ENCODE data around the gene KIAA2012.

Gene KIAA2012

GRCh38 chr2:202084265-202084664, 11.2 kb downstream of the KIAA2012 start:
- no peak for DNase-seq (ENCODE audit: low read depth in 2 of 2)

DNA sequence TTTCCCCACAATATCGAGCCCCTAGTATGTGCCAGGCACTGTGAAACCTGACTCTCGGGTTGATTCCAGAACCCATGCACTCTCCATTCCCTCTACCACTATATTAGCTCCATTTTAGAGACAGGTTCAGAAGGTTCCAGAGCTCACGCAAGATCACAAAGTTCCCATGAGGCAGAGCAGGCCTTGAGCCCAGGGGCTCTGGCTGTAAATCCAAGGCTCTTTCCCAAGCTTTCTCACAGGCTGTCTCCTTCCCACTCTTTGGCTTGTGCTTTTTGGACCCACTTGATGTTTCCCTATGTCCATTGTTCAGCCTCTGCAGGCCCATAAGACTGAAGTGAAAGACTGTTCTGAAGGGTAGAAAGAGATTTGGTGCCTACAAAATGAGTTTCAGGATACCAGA, 15.7 kb downstream of the KIAA2012 start:
- DNase-seq (ENCODE audit: low read depth in 2 of 2): no peak

- DNase-seq (ENCODE audit: low read depth in 2 of 2): no peak
These were observed 17.5 kb downstream of the KIAA2012 start for GRCh38 chr2:202090530-202090929.

- DNase-seq (ENCODE audit: low read depth in 2 of 2): no peak
These were observed 18.4 kb downstream of the KIAA2012 start for GRCh38 chr2:202091476-202091875.

GRCh38 chr2:202094426-202094986, 21.5 kb downstream of the KIAA2012 start:
- DNase-seq (ENCODE audit: low read depth in 2 of 2): no peak

DNA sequence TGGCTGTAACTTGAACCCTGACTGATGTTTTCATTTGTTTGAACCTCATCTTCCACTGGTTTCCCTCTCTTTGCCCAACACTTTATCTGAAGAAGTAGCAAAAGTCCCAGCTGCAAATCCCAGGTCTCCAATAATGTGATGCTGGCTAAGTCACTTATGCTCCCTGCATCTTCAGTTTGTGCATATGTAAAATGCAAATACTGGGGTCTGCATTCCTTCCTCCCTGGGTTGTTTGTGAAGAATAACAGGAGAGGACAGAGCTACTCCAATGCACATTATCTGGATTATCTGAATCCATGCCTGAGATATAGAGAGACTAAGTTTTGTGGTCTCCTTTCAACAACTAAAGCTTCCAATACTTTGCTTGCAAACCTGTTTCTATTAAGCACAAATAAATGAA, 22.2 kb downstream of the KIAA2012 start:
- DNase-seq (ENCODE audit: low read depth in 2 of 2): no peak

GRCh38 chr2:202096736-202097135, 23.7 kb downstream of the KIAA2012 start:
- no peak for DNase-seq (ENCODE audit: low read depth in 2 of 2)

GRCh38 chr2:202098291-202098690, 25.2 kb downstream of the KIAA2012 start:
- DNase-seq (ENCODE audit: low read depth in 2 of 2): no peak

DNA sequence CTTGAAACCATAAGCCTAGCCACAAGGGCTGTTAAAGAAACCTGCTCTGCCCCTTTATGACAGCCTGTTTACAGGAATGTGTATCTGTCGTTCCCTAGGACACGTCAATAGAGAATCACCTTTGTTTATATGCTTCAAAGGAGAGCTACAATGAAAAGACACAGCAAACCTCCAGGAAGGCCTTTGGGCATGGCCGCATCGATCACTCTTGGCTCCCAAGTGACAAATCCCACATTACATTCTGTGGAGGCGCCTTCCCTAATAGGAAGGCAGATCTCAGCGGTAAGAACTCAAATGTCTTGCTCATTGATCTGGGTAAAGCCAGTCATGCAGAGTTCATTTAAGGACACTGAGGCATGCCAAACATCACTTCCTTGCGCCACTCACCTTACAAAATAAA, 26.5 kb downstream of the KIAA2012 start:
- DNase-seq (ENCODE audit: low read depth in 2 of 2): no peak

DNA sequence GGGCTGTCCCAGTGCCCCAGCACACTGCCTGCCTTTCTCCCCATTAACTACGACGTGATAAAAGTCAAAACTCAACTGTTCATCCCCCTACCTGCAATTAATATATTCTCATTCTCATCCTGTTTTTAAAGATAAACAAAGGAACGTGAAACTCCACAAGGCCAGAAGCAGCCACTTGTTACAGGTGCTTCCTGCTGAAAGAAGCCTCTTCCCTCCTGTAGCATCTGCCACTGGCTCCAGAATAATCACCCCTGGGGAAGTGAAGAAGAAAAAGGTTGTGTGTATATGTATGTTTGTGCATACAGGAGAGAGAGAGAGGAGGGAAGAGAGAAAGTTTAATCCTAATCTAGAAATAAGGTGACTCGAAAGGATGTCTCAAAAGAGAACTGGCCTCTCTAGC, 27.1 kb downstream of the KIAA2012 start:
- no peak for DNase-seq (ENCODE audit: low read depth in 2 of 2)

DNA sequence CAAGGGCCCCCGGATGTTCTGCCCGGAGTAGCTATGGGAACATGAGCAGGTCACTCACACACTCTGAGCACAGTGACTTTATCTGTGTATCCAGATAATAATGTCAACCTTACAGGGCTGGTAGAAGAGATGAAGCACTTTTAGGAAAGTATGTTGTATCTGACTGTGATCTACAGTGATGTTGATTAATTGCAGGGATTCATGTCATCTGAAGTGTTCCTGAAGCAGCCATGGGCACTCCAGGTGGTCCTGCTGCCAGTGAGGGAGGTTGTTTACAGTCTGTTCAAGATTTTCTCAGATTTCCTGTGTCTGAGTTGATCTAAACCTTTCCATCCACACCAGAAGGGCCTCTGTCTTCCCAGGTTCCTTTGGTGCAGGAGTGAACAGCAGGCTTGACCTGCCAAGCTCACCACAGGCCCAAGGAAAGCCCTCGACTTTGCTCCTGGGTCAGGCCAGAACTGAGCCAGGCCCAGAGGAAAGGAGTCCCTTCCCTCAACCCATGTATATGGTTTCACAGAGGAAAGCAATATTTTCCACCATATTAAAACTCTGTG, 28.0 kb downstream of the KIAA2012 start:
- no peak for DNase-seq (ENCODE audit: low read depth in 2 of 2)

DNA sequence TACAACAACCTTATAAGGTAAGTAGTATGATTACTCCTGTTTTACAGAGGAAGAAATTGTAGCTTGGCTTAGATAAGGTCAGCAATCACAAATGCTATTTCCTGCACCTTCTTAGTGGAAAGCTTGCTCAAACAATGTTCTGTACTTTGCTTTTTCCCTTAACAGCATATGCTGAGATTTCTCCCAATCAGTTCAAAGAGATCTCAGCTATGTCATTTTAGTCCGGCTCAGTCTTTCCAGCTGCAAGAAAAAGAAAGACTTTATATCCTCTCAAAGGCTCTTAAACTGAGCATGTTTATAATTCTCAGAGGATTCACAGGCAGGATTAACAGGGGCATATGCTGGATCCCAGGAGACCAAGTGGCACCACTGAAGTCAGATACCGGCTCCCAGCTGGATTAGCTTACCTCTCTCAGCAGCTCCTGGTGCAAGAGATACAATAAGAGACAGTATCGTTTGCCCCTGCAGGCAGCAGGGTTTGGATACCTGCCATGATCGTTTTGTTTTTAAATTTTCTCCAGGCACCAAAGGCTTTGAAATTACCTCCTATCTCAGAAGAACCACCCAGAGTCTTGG, 29.5 kb downstream of the KIAA2012 start:
- no peak for DNase-seq (ENCODE audit: low read depth in 2 of 2)

GRCh38 chr2:202104286-202104870, 31.3 kb downstream of the KIAA2012 start:
- no peak for DNase-seq (ENCODE audit: low read depth in 2 of 2)

- DNase-seq (ENCODE audit: low read depth in 2 of 2): no peak
These were observed 32.0 kb downstream of the KIAA2012 start for GRCh38 chr2:202105025-202105424.

DNA sequence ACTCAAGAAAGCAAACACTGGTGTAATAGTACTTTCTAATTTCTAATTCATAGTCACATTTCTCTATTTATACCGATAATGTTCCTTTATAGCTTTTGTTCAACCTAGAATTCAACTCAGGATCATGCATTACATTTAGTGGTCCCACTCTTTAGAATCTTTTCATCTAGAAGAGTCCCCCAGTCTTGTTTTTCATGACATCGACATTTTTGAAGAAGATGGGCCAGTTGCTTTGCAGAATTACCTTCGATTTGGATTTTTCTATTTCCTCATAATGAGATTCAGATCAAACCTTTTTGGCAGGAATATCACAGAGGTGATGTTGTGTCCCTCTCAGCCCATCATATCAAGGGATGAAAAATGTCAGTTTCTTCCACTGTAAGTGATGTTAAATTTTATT, 35.3 kb downstream of the KIAA2012 start:
- no peak for DNase-seq (ENCODE audit: low read depth in 2 of 2)

DNA sequence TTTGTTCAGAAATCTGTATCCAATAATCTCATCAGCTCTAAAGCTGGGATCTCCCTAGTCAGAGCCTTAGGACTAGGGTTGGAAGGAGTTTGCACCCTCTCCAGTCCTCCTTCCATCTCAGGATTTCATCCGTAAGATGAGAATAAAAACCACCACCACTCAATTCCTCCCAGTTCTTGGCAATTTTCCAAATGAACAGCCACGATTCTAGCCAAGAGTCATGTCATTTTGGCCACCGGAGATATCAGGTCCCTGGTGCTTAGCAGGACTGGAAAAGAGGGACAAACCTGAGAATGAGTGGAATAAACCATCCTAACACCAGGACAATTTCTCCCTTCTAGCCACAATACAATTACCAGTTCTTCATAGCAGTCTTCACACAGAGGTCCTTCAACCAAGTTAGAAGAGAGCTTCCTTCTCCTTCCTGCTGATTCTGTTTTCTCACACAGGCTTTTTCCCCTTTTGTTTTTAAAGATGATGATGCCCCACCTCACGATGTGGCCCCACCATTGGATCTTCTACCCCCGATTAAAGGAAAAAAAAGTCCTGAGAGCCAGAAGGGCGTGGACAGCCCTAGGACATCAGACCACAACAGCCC, 36.2 kb downstream of the KIAA2012 start:
- no peak for DNase-seq (ENCODE audit: low read depth in 2 of 2)

DNA sequence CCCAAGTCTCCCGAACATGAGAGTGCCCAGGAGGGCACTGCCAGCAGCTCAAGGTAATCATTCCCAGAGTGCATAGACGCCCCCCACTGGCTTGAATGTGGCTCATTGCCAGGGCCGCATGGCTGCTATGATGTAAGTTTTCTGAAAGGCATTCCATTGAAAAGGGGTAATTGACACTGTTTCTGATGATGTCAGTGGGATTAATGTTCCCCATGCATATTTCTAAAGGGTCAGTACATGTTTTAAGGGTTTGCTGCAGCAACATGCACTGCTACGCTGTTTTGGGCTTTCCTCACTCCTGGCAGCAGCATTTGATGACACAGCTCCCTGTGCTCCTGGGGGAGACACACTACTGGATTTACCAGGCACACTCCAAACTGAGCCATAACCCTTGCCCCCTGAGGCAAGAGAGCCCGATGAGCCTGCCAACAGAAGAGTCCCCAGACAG, 36.7 kb downstream of the KIAA2012 start:
- DNase-seq (ENCODE audit: low read depth in 2 of 2): no peak

- no peak for DNase-seq (ENCODE audit: low read depth in 2 of 2)
These were observed 37.4 kb downstream of the KIAA2012 start for GRCh38 chr2:202110491-202110890.

- no peak for DNase-seq (ENCODE audit: low read depth in 2 of 2)
These were observed 39.0 kb downstream of the KIAA2012 start for GRCh38 chr2:202112041-202112440.

GRCh38 chr2:202113571-202114142, 40.6 kb downstream of the KIAA2012 start:
- no peak for DNase-seq (ENCODE audit: low read depth in 2 of 2)

GRCh38 chr2:202114291-202114690, 41.2 kb downstream of the KIAA2012 start:
- no peak for DNase-seq (ENCODE audit: low read depth in 2 of 2)

GRCh38 chr2:202114795-202115194, 41.7 kb downstream of the KIAA2012 start:
- no peak for DNase-seq (ENCODE audit: low read depth in 2 of 2)
